DOHH2 (cell line): ENCODE results near the gene TNRC6B.
"Not testable (repeated sequence)": the region's sequence is repeated elsewhere in the genome, so short reads cannot be mapped to it uniquely, and the experiment has no call there.

Experiments
- H3F3A ChIP-seq: fragments of 200-600 bp; sonication (generic), shearing (Covaris generic); 2 replicates; pipeline ENCODE4 v1.6.0; 2016; ENCODE audit warnings: antibody characterized with exemption, mild to moderate bottlenecking; ENCODE audit not compliant: control insufficient read depth, insufficient read depth
- H3K27ac ChIP-seq: fragments of 200-600 bp; sonication (generic); 2 replicates; pipeline ENCODE4 v1.5.1; 2014; ENCODE audit warnings: low read depth, mild to moderate bottlenecking, low read length, moderate library complexity
- H3K27me3 ChIP-seq: fragments of 200-600 bp; sonication (generic); 2 replicates; pipeline ENCODE4 v1.6.1; 2014; ENCODE audit warnings: mild to moderate bottlenecking, low read length, mixed read lengths; ENCODE audit not compliant: control insufficient read depth
- H3K36me3 ChIP-seq: fragments of 200-600 bp; sonication (generic); 2 replicates; pipeline ENCODE4 v1.6.1; 2014; ENCODE audit warnings: mild to moderate bottlenecking, low read length, moderate library complexity, mixed read lengths; ENCODE audit not compliant: control insufficient read depth
- H3K4me1 ChIP-seq: fragments of 200-600 bp; sonication (generic); 2 replicates; pipeline ENCODE4 v1.6.1; 2014; ENCODE audit warnings: mild to moderate bottlenecking, low read length, mixed read lengths; ENCODE audit not compliant: control insufficient read depth
- H3K4me2 ChIP-seq: fragments of 200-600 bp; sonication (generic); 2 replicates; pipeline ENCODE4 v1.6.0; 2014; ENCODE audit warnings: mild to moderate bottlenecking, low read length, moderate library complexity
- H3K4me3 ChIP-seq: fragments of 200-600 bp; sonication (generic); 2 replicates; pipeline ENCODE4 v1.5.1; 2014; ENCODE audit warnings: mild to moderate bottlenecking, low read length, mixed read lengths
- H3K79me2 ChIP-seq: fragments of 200-600 bp; sonication (generic); 2 replicates; pipeline ENCODE4 v1.6.1; 2014; ENCODE audit warnings: mild to moderate bottlenecking, low read length, mixed read lengths; ENCODE audit not compliant: control insufficient read depth
- H3K9me2 ChIP-seq: fragments of 200-600 bp; sonication (generic); replicated peaks from 2 replicates; pipeline ENCODE4 v1.6.1; 2014; ENCODE audit warnings: mild to moderate bottlenecking, low read length, mixed read lengths; ENCODE audit not compliant: control insufficient read depth
- H3K9me3 ChIP-seq: fragments of 200-600 bp; sonication (generic); 2 replicates; pipeline ENCODE4 v1.6.1; 2014; ENCODE audit warnings: antibody characterized with exemption, low read length, mixed read lengths; ENCODE audit not compliant: control insufficient read depth, insufficient read depth
- H4K20me1 ChIP-seq: fragments of 200-600 bp; sonication (generic); 2 replicates; pipeline ENCODE4 v1.6.0; 2014; ENCODE audit warnings: low read depth, mild to moderate bottlenecking, antibody characterized with exemption, low read length, moderate library complexity; ENCODE audit not compliant: control insufficient read depth, insufficient read depth
- EZH2phosphoT487 ChIP-seq: fragments of 200-600 bp; sonication (generic); IDR thresholded peaks from 2 replicates; pipeline ENCODE4 v1.6.1; 2017; ENCODE audit warnings: borderline replicate concordance, mild to moderate bottlenecking, antibody characterized with exemption, low read length, moderate library complexity, mixed read lengths
- TF ChIP-seq, protein P1 (sequence below): fragments of 200-600 bp; sonication (generic); IDR thresholded peaks from one replicate; pipeline ENCODE4 v1.5.1; 2014; ENCODE audit warnings: antibody characterized with exemption, mild to moderate bottlenecking, low read depth, low read length; ENCODE audit not compliant: poor library complexity, severe bottlenecking

The TNRC6B gene

DNA sequence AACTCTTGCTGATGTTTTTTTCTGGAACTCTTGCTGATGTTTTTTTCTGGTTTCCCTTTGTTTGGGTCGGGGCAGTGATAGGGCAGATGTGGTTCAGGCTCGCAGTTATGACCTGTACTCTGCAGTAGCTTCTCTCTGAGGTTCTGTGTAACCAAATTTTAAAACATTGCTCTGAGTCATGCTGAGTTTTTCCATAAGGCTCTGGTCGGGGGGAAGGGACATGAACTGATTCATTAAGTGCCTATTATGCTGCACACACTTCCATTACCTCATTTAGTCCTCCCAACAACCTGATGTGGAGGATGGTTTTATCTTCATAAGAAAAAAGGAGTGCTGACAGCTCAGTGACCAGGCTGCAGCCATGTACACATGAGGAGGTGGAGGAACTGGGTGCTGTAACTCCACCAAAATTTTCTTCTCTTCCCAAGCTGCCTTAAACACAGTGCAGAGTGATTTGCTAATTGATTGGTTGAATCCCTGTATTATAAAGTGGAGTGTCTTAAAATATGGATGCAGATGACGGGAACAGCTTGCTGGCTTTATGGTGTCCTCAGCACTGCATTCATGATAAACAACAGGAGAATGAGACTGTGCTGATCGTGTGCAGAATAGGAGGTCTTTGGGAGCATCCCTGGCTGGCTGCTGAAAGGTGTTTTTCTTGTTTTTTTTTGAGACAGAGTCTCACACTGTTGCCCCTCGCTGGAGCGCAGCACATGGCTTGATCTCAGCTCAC lies 19.1 kb downstream of the TNRC6B start:
- Histone ChIP-seq H3K9me3 (no peaks in the 10 kb centered on the region), H3K9me2 (no peaks in the 10 kb centered on the region), H3K36me3 (no peaks in the 10 kb centered on the region), H4K20me1 (peaks cover 23% of the 10 kb centered on the region), H3K27me3 (no peaks in the 10 kb centered on the region), H3K4me1 (peaks cover 78% of the 10 kb centered on the region), H3K4me3 (peak overlapping the region; percentile 45), H3K79me2 (peaks cover 99% of the 10 kb centered on the region), H3K27ac (no peak overlapping the region), H3K4me2 (peak overlapping the region; percentile 63), H3F3A (peaks cover 2% of the 10 kb centered on the region)
- no peak for TF ChIP-seq EZH2phosphoT487
- TF ChIP-seq, protein P1, sequence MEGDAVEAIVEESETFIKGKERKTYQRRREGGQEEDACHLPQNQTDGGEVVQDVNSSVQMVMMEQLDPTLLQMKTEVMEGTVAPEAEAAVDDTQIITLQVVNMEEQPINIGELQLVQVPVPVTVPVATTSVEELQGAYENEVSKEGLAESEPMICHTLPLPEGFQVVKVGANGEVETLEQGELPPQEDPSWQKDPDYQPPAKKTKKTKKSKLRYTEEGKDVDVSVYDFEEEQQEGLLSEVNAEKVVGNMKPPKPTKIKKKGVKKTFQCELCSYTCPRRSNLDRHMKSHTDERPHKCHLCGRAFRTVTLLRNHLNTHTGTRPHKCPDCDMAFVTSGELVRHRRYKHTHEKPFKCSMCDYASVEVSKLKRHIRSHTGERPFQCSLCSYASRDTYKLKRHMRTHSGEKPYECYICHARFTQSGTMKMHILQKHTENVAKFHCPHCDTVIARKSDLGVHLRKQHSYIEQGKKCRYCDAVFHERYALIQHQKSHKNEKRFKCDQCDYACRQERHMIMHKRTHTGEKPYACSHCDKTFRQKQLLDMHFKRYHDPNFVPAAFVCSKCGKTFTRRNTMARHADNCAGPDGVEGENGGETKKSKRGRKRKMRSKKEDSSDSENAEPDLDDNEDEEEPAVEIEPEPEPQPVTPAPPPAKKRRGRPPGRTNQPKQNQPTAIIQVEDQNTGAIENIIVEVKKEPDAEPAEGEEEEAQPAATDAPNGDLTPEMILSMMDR: no peak

- peak overlapping the region; percentile 45 for H3K4me3 ChIP-seq
Measured at GRCh38 chr22:40197421-40197820, 19.7 kb downstream of the TNRC6B start.

DNA sequence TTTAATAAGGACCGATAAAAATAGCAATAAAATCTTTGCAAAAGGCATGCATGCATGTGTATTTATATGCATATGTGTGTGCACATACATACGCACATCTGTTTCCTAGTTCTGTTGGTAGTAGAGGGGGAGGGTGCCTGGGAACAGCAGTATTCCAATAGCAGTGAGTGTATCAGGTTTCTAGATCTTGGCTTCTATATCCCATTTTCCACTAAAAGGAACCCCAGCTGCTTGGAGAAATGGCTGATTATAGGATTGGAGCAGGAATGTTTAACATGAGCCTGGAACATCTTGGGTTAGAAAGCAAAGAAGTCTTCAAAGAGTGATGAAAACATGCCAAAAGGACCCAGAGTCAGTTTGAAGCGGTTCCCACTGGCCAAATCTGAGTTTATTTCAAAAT lies 21.0 kb downstream of the TNRC6B start:
- Histone ChIP-seq H3K79me2 (peaks cover 99% of the 10 kb centered on the region), H3F3A (peaks cover 8% of the 10 kb centered on the region), H3K27me3 (no peaks in the 10 kb centered on the region), H3K4me2 (no peak overlapping the region), H4K20me1 (peaks cover 35% of the 10 kb centered on the region), H3K9me2 (no peaks in the 10 kb centered on the region), H3K27ac (no peak overlapping the region), H3K4me1 (peaks cover 79% of the 10 kb centered on the region), H3K36me3 (peaks cover 10% of the 10 kb centered on the region), H3K9me3 (no peaks in the 10 kb centered on the region), H3K4me3 (no peak overlapping the region)
- TF ChIP-seq, protein P1: no peak
- TF ChIP-seq EZH2phosphoT487: no peak

More at GRCh38 chr22:40197421-40197820, 19.7 kb downstream of the TNRC6B start:
- H3K27ac ChIP-seq, H3F3A ChIP-seq, H3K9me2 ChIP-seq, H3K27me3 ChIP-seq, H3K9me3 ChIP-seq, H3K36me3 ChIP-seq: not testable (repeated sequence)
- H3K4me1 ChIP-seq: peaks cover 79% of the 10 kb centered on the region
- H3K79me2 ChIP-seq: peaks cover 99% of the 10 kb centered on the region
- peak overlapping the region; percentile 63 for H3K4me2 ChIP-seq
- peaks cover 28% of the 10 kb centered on the region for H4K20me1 ChIP-seq

GRCh38 chr22:40199223-40199622 lies 21.5 kb downstream of the TNRC6B start:
- H3K4me1 ChIP-seq: peaks cover 82% of the 10 kb centered on the region
- no peak for TF ChIP-seq EZH2phosphoT487
- TF ChIP-seq, protein P1: no peak
- H3K27ac ChIP-seq: no peak overlapping the region
- H3K27me3 ChIP-seq: no peaks in the 10 kb centered on the region
- no peaks in the 10 kb centered on the region for H3K9me2 ChIP-seq
- peaks cover 8% of the 10 kb centered on the region for H3F3A ChIP-seq
- no peak overlapping the region for H3K4me2 ChIP-seq
- peaks cover 99% of the 10 kb centered on the region for H3K79me2 ChIP-seq
- peaks cover 10% of the 10 kb centered on the region for H3K36me3 ChIP-seq
- peaks cover 40% of the 10 kb centered on the region for H4K20me1 ChIP-seq
- no peaks in the 10 kb centered on the region for H3K9me3 ChIP-seq
- no peak overlapping the region for H3K4me3 ChIP-seq
